GM19351 (cell line): Measurements from ENCODE around the gene EMC7.
"Not testable (repeated sequence)": the region's sequence is repeated elsewhere in the genome, so short reads cannot be mapped to it uniquely, and the experiment has no call there.

ENCODE experiments used
- ATAC-seq: cut with Tn5 transposase; IDR thresholded peaks from one replicate; pipeline ENCODE4 v1.9.1; 2021; ENCODE audit warnings: mild to moderate bottlenecking, moderate library complexity; ENCODE audit not compliant: unreplicated experiment

EMC7 gene

GRCh38 chr15:34101366-34102174, at the start of gene EMC7, which contains the start of gene PGBD4:
Gene EMC7 (minus strand): TSS chr15:34101862. CDS start chr15:34101839, 23 bp downstream.
Gene PGBD4 (plus strand): TSS chr15:34102083. CDS start chr15:34102532, 449 bp downstream.
- ATAC-seq: peak; percentile 97

- ATAC-seq: no peak
Observed at GRCh38 chr15:34147371-34148140, 45.9 kb upstream of the EMC7 start.

GRCh38 chr15:34133511-34133910, 31.8 kb upstream of the EMC7 start:
- ATAC-seq: no peak

- no peak for ATAC-seq
Observed at GRCh38 chr15:34132881-34133280, 31.2 kb upstream of the EMC7 start.

- no peak for ATAC-seq
Observed at GRCh38 chr15:34128898-34129297, 27.2 kb upstream of the EMC7 start.

GRCh38 chr15:34126522-34126921, 24.9 kb upstream of the EMC7 start:
- ATAC-seq: no peak

- no peak for ATAC-seq
Observed at GRCh38 chr15:34125945-34126344, 24.3 kb upstream of the EMC7 start.

- no peak for ATAC-seq
Observed at GRCh38 chr15:34124651-34125050, 23.0 kb upstream of the EMC7 start.

GRCh38 chr15:34122771-34123183, 21.1 kb upstream of the EMC7 start:
- ATAC-seq: peak; percentile 75

GRCh38 chr15:34121786-34122185, 20.1 kb upstream of the EMC7 start:
- ATAC-seq: not testable (repeated sequence)

GRCh38 chr15:34120420-34120819, 18.8 kb upstream of the EMC7 start:
- not testable (repeated sequence) for ATAC-seq

- ATAC-seq: no peak
Observed at GRCh38 chr15:34119291-34119690, 17.6 kb upstream of the EMC7 start.

GRCh38 chr15:34116620-34117019, 15.0 kb upstream of the EMC7 start:
- ATAC-seq: no peak

- ATAC-seq: no peak
Observed at GRCh38 chr15:34114739-34115138, 13.1 kb upstream of the EMC7 start.

GRCh38 chr15:34114215-34114614, 12.6 kb upstream of the EMC7 start:
- ATAC-seq: no peak

- ATAC-seq: no peak
Observed at GRCh38 chr15:34111488-34111887, 9.8 kb upstream of the EMC7 start.

- no peak for ATAC-seq
Observed at GRCh38 chr15:34109797-34110663, 8.4 kb upstream of the EMC7 start.

- no peak for ATAC-seq
Observed at GRCh38 chr15:34107315-34107714, 5.7 kb upstream of the EMC7 start.

GRCh38 chr15:34106423-34106822, 4.8 kb upstream of the EMC7 start:
- ATAC-seq: no peak

GRCh38 chr15:34102175-34102925, 688 bp upstream of the EMC7 start:
- peak; percentile 14 for ATAC-seq
